Upper lobe of right lung (tissue), 1 donor: ENCODE measurements around the gene HES4. TPM values are rescaled to one million over a fixed set of nuclear protein-coding genes. Genes with fewer than 3 reads are reported as not detected.
"Not testable (repeated sequence)": the region's sequence is repeated elsewhere in the genome, so short reads cannot be mapped to it uniquely, and the experiment has no call there.

Source experiments
- ATAC-seq: fragments of 200-7000 bp; cut with Tn5 transposase; one replicate; pipeline ENCODE4 v1.9.1; 2020; ENCODE audit warnings: mild to moderate bottlenecking, moderate library complexity
- DNase-seq: peaks from one replicate; pipeline ENCODE4 v3.0.0-alpha.2; 2020
- H3K27ac ChIP-seq: fragments of 200-600 bp; one replicate; pipeline ENCODE4 v1.8.0; 2022
- H3K27me3 ChIP-seq: fragments of 200-600 bp; one replicate; pipeline ENCODE4 v1.8.0; 2022; ENCODE audit warnings: mild to moderate bottlenecking
- H3K36me3 ChIP-seq: fragments of 200-600 bp; one replicate; pipeline ENCODE4 v1.8.0; 2022
- H3K4me1 ChIP-seq: fragments of 200-600 bp; one replicate; pipeline ENCODE4 v1.8.0; 2022
- H3K4me3 ChIP-seq: fragments of 200-600 bp; one replicate; pipeline ENCODE4 v1.8.0; 2022; ENCODE audit warnings: mild to moderate bottlenecking
- H3K9me3 ChIP-seq: fragments of 200-600 bp; one replicate; pipeline ENCODE4 v1.8.0; 2022
- intact Hi-C: fragments of 100-400 bp; cut with DNase I; formaldehyde crosslinking; loops from one replicate; pipeline ENCODE4 v1.11.0; 2022
- total RNA-seq: library from RNA; stranded (reverse); fragmentation: NEBNext Ultra II Directional; extraction: Animal tissue kit (Norgen Biotek cat#: 25700); gene quantifications from one replicate; pipeline ENCODE4 v1.2.1, GENCODE V29; 2021
- TF ChIP-seq, protein P1 (sequence below): fragments of 200-600 bp; IDR thresholded peaks from one replicate; pipeline ENCODE4 v1.8.0; 2022; ENCODE audit warnings: antibody characterized with exemption
- donor health status: DM: no; HTN: yes; CAD: no; lungs with severe emphysema.

The HES4 gene
- total RNA-seq, 1 donor from 2014 or later = 26.8 TPM

DNA sequence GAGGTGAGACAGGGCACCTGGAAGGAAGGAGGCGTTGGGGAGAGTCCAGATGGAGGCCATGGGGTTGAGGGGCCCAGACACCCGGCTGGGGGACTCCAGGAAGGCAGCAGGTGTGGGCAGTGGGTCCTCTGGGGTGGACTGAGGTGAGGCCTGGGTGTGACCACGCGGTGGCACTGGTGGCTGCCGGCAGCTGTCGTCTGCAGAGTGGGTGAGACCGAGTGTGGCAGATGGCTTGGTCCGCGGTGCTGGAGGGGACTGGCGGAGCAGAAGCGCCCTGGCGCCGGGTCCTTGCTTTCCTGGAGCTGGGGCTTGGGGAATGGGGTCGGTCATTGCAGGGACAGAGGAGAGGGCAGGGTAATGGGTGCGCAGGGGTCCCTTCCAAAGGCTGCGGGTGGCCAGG is 32.5 kb upstream of the HES4 start:
- intact Hi-C loops = no loop called here
- Histone ChIP-seq H3K27ac (no peak overlapping the region), H3K4me1 (peaks cover 7% of the 10 kb centered on the region), H3K9me3 (no peaks in the 10 kb centered on the region), H3K4me3 (peak overlapping the region; percentile 44), H3K36me3 (no peaks in the 10 kb centered on the region), H3K27me3 (peaks cover 4% of the 10 kb centered on the region)
- DNase-seq (no peak), ATAC-seq (peak; percentile 55)
- TF ChIP-seq, protein P1, sequence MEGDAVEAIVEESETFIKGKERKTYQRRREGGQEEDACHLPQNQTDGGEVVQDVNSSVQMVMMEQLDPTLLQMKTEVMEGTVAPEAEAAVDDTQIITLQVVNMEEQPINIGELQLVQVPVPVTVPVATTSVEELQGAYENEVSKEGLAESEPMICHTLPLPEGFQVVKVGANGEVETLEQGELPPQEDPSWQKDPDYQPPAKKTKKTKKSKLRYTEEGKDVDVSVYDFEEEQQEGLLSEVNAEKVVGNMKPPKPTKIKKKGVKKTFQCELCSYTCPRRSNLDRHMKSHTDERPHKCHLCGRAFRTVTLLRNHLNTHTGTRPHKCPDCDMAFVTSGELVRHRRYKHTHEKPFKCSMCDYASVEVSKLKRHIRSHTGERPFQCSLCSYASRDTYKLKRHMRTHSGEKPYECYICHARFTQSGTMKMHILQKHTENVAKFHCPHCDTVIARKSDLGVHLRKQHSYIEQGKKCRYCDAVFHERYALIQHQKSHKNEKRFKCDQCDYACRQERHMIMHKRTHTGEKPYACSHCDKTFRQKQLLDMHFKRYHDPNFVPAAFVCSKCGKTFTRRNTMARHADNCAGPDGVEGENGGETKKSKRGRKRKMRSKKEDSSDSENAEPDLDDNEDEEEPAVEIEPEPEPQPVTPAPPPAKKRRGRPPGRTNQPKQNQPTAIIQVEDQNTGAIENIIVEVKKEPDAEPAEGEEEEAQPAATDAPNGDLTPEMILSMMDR = no peak

GRCh38 chr1:1031659-1032235 is 31.9 kb upstream of the HES4 start:
- Histone ChIP-seq H3K4me3 (no peak overlapping the region), H3K27ac (no peak overlapping the region), H3K9me3 (no peaks in the 10 kb centered on the region), H3K36me3 (no peaks in the 10 kb centered on the region), H3K4me1 (peaks cover 7% of the 10 kb centered on the region), H3K27me3 (peaks cover 4% of the 10 kb centered on the region)
- ATAC-seq (no peak), DNase-seq (no peak)
- intact Hi-C loops = no loop called here
- TF ChIP-seq, protein P1 = no peak

GRCh38 chr1:1030867-1031658 is 31.2 kb upstream of the HES4 start:
- H3K9me3 ChIP-seq, H3K27ac ChIP-seq, DNase-seq, intact Hi-C loops, H3K4me1 ChIP-seq, H3K27me3 ChIP-seq, ATAC-seq, H3K4me3 ChIP-seq, H3K36me3 ChIP-seq: not testable (repeated sequence)

GRCh38 chr1:1027791-1028190 is 27.9 kb upstream of the HES4 start:
- intact Hi-C loops = no loop called here
- Histone ChIP-seq H3K4me3 (no peak overlapping the region), H3K9me3 (no peaks in the 10 kb centered on the region), H3K4me1 (peaks cover 17% of the 10 kb centered on the region), H3K27ac (no peak overlapping the region), H3K27me3 (peaks cover 4% of the 10 kb centered on the region), H3K36me3 (no peaks in the 10 kb centered on the region)
- ATAC-seq (no peak), DNase-seq (no peak)
- TF ChIP-seq, protein P1 = no peak

DNA sequence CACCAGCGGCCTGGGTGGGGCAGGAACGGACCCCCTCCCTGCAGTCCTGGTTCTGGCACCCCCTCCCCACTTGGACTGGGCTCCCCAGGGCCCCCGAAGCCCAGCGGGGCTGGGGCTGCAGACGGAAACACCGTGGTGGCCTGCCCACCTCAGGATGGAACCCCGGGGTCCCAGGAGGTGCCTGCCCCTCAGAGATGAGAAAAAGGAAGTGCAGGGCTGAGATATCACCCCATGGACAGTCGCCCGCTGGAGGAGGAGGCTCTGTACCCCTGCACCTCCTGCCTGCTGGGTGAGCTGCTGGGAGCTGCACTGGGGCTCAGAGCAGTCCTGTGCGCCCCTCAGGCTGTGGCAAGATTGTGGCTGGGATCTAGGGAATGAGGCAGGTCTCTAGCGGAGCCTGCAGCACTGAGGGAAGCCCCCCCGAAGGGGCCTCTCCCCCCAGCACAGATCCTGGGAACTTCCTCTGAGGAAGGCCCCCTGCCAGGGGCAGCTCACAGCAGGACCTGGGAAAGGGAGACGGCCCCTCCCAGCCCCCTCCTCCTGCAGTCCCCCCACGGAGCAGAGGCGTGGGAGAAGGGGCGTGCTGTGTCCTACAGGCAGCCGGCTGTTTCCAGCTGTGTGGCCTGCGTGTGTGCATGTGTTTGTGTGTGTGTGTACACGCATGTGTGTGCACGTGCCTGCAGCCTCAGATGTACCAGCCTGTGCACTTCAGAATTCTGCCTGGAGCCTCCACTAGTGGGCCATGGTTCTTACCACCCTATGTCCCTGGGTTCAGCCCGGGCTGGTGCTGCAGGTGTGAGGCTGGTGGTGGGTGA is 26.9 kb upstream of the HES4 start:
- Histone ChIP-seq H3K9me3 (no peaks in the 10 kb centered on the region), H3K27ac (no peak overlapping the region), H3K36me3 (no peaks in the 10 kb centered on the region), H3K4me3 (no peak overlapping the region), H3K4me1 (peaks cover 15% of the 10 kb centered on the region), H3K27me3 (no peaks in the 10 kb centered on the region)
- DNase-seq (no peak), ATAC-seq (no peak)
- intact Hi-C loops = no loop called here
- TF ChIP-seq, protein P1 = no peak

DNA sequence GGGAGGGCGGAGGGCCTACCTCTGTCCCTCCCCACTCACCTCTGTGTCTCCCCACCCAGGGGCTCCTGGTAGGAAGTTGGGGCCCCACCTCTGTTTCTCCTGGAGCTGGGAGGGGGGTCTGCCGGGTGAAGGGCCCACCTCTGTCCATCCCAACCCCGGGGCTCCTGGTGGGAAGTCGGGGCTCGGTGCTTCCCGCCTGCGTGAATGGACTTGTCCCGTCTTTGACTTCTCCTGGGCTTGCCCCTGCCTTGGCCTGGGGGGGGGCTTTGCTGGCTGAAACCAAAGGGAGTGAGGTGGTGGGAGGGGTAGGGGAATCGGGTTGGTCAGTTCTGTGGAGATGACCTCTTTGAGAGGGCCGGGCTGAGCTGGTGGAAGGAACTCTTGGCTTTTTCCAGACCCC is 25.8 kb upstream of the HES4 start:
- H3K4me3 ChIP-seq = no peak overlapping the region
- H3K4me1 ChIP-seq = peaks cover 26% of the 10 kb centered on the region
- H3K36me3 ChIP-seq = no peaks in the 10 kb centered on the region
- TF ChIP-seq, protein P1 = no peak
- no peaks in the 10 kb centered on the region for H3K27me3 ChIP-seq
- no peak for DNase-seq
- H3K27ac ChIP-seq = no peak overlapping the region
- no peaks in the 10 kb centered on the region for H3K9me3 ChIP-seq
- intact Hi-C loops = no loop called here
- ATAC-seq = no peak
